ENCODE data around the gene CHN1.

DNA sequence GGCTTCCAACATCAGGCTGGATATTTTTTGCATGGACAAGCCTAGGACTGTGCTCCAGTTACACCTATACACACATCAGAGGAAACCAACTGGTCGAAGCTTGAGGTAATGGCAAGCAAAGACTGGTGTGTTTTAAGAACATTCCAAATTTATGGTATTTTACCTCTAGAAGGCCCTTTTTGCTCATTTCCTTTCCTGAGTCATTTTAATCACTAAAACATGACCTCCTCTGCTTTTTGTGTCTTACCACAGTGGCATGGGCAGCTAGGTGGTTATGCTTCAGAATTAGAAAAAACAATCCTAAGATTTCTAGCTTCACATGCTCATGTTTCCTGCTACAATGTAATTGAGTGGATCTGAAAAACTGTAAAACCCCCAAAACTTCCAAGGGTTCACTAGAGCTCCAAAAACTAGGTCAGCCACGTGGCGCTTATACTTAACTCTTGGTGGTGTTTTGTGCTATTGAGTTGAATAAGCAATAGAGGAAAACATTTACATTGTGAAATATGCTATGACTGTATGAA, 210.3 kb downstream of the CHN1 start:
- TF ChIP-seq, protein P1, sequence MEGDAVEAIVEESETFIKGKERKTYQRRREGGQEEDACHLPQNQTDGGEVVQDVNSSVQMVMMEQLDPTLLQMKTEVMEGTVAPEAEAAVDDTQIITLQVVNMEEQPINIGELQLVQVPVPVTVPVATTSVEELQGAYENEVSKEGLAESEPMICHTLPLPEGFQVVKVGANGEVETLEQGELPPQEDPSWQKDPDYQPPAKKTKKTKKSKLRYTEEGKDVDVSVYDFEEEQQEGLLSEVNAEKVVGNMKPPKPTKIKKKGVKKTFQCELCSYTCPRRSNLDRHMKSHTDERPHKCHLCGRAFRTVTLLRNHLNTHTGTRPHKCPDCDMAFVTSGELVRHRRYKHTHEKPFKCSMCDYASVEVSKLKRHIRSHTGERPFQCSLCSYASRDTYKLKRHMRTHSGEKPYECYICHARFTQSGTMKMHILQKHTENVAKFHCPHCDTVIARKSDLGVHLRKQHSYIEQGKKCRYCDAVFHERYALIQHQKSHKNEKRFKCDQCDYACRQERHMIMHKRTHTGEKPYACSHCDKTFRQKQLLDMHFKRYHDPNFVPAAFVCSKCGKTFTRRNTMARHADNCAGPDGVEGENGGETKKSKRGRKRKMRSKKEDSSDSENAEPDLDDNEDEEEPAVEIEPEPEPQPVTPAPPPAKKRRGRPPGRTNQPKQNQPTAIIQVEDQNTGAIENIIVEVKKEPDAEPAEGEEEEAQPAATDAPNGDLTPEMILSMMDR (IDR thresholded peaks at IDR 0.05): no peak
- no peak for TF ChIP-seq POLR2A (IDR thresholded peaks at IDR 0.05)

Measured in thyroid gland (tissue), 4 donors.